ENCODE measurements around the gene PIM3. TPM values are rescaled to one million over a fixed set of nuclear protein-coding genes. Genes with fewer than 3 reads are reported as not detected.

Gene PIM3
- polyA plus RNA-seq, 1 of the 3 experiments (the other 2 are of a cell fraction): 15.3 TPM

DNA sequence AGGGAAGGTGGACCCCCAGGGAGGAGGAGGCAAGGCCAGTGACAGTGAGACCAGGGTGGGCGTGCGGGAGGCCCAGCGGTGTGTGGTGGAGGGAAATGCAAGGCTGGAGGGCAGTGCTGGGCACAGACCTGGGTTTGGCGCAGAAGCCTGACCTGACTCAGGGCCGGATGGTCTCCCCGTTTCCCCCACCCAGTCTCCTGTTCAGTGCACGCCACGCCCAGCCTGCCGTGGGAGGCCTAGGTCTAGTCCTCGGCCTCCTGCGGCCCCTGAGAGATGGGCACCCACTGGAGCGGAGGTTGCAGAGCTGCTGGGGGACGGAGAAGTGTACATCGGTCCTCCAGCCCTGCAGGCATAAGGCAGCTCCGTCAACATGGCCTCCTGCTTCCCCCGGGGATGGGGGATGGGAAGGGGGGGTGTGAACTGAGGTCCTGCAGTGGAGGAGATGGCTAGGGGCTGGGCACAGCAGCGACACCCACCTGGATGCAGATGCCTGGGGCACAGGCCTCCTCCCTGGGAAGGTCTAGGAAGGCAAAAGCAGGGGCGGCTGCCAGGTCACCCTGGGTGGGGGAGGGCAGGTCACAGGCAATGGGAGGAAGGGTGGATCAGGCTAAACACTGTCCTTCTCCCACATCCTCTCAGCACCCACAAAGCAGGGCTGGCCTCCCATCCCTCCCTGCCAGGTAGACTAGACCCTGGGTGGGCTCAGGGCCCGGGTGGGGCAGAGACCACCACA, 36.1 kb downstream of the PIM3 start:
- Histone ChIP-seq H3K27me3 (ENCODE audit: insufficient read depth) (no peaks in the 10 kb centered on the region), H2AFZ (ENCODE audit: low read depth) (no peak overlapping the region), H3K4me2 (no peak overlapping the region), H3K4me1 (ENCODE audit: control insufficient read depth in 1 of 2, insufficient read depth in 2 of 2, low read depth in 1 of 2, low read length in 1 of 2) (peaks cover 0 to 4% of the 10 kb centered on the region in 2 experiments; a peak in 1 of 4 replicates), H3K4me3 (ENCODE audit: low read depth in 2 of 2, low read length in 1 of 2) (no peak overlapping the region), H3K27ac (ENCODE audit: low read depth in 2 of 2, low read length in 1 of 2) (no peak overlapping the region), H3K36me3 (replicated peaks in 1 of 2; ENCODE audit: control insufficient read depth in 1 of 2, insufficient read depth in 2 of 2, low read length in 1 of 2) (no peaks in the 10 kb centered on the region), H3K79me2 (ENCODE audit: insufficient read depth) (no peaks in the 10 kb centered on the region), H3F3A (replicated peaks; ENCODE audit: insufficient read depth) (no peaks in the 10 kb centered on the region), H4K20me1 (ENCODE audit: insufficient read depth) (no peaks in the 10 kb centered on the region), H3K9me3 (no peaks in the 10 kb centered on the region; the same call in 1 of the 2 replicates), H3K9me2 (no peaks in the 10 kb centered on the region), H3K9ac (no peak overlapping the region)
- CTCF ChIA-PET: interaction anchor here (1.1 to 1.9 kb wide), 3 partner anchors 30 to 66 kb away, joined by 4 to 7 read pairs (median 6); no protein-coding TSS in a partner anchor
- 84% methylated on average over 11 of the region's 19 CpGs for WGBS (ENCODE audit: low lambda C conversion rate)
- POLR2A ChIA-PET: no interaction called here
- no peak for DNase-seq
- no peak for TF ChIP-seq FOSL2 (IDR thresholded peaks at IDR 0.05; ENCODE audit: borderline replicate concordance, low read depth)
- no peak for TF ChIP-seq MEF2A (IDR thresholded peaks at IDR 0.05; ENCODE audit: borderline replicate concordance, low read depth)

GRCh38 chr22:49997251-49997599, 36.7 kb downstream of the PIM3 start:
- no peaks in the 10 kb centered on the region for H3K27me3 ChIP-seq (ENCODE audit: insufficient read depth)
- no peaks in the 10 kb centered on the region for H3K9me2 ChIP-seq
- peaks cover 0 to 4% of the 10 kb centered on the region in 2 experiments; a peak in 1 of 4 replicates for H3K4me1 ChIP-seq (ENCODE audit: control insufficient read depth in 1 of 2, insufficient read depth in 2 of 2, low read depth in 1 of 2, low read length in 1 of 2)
- no peaks in the 10 kb centered on the region for H3F3A ChIP-seq (replicated peaks; ENCODE audit: insufficient read depth)
- no peak for TF ChIP-seq POLR2AphosphoS5 (IDR thresholded peaks at IDR 0.05; ENCODE audit: low read depth, low read length)
- TF ChIP-seq, protein P1, sequence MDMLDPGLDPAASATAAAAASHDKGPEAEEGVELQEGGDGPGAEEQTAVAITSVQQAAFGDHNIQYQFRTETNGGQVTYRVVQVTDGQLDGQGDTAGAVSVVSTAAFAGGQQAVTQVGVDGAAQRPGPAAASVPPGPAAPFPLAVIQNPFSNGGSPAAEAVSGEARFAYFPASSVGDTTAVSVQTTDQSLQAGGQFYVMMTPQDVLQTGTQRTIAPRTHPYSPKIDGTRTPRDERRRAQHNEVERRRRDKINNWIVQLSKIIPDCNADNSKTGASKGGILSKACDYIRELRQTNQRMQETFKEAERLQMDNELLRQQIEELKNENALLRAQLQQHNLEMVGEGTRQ (IDR thresholded peaks at IDR 0.05; ENCODE audit: borderline replicate concordance, low read depth, low read length): no peak
- TF ChIP-seq TEAD4 (IDR thresholded peaks at IDR 0.05; ENCODE audit: borderline replicate concordance, insufficient read depth): no peak
- no peak for TF ChIP-seq YY1 (IDR thresholded peaks at IDR 0.05; ENCODE audit: low read depth)
- TF ChIP-seq MAX (IDR thresholded peaks at IDR 0.05; ENCODE audit: low read depth): no peak
- no peak for TF ChIP-seq GABPA (IDR thresholded peaks at IDR 0.05; ENCODE audit: low read depth)
- TF ChIP-seq FOSL2 (IDR thresholded peaks at IDR 0.05; ENCODE audit: borderline replicate concordance, low read depth): no peak
- TF ChIP-seq EP300 (IDR thresholded peaks at IDR 0.05; ENCODE audit: borderline replicate concordance in 1 of 2, low read depth in 1 of 2, low read length in 1 of 2): no peak
- TF ChIP-seq SMC3 (IDR thresholded peaks at IDR 0.05; ENCODE audit: low read depth, low read length): no peak
- TF ChIP-seq TAF1 (IDR thresholded peaks at IDR 0.05; ENCODE audit: borderline replicate concordance, low read depth, low read length): no peak
- no peak for TF ChIP-seq SIN3A (IDR thresholded peaks at IDR 0.05; ENCODE audit: borderline replicate concordance, low read depth, low read length)
- TF ChIP-seq, protein P2, sequence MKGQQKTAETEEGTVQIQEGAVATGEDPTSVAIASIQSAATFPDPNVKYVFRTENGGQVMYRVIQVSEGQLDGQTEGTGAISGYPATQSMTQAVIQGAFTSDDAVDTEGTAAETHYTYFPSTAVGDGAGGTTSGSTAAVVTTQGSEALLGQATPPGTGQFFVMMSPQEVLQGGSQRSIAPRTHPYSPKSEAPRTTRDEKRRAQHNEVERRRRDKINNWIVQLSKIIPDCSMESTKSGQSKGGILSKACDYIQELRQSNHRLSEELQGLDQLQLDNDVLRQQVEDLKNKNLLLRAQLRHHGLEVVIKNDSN (IDR thresholded peaks at IDR 0.05; ENCODE audit: borderline replicate concordance, low read depth): no peak
- TF ChIP-seq NFIC (IDR thresholded peaks at IDR 0.05; ENCODE audit: borderline replicate concordance): no peak
- no peak for TF ChIP-seq CHD2 (IDR thresholded peaks at IDR 0.05; ENCODE audit: low read length, partially characterized antibody)
- no peak for TF ChIP-seq EZH2phosphoT487 (IDR thresholded peaks at IDR 0.05; ENCODE audit: borderline replicate concordance, low read depth)
- no peak for TF ChIP-seq PBX3 (IDR thresholded peaks at IDR 0.05)
- TF ChIP-seq, protein P3, sequence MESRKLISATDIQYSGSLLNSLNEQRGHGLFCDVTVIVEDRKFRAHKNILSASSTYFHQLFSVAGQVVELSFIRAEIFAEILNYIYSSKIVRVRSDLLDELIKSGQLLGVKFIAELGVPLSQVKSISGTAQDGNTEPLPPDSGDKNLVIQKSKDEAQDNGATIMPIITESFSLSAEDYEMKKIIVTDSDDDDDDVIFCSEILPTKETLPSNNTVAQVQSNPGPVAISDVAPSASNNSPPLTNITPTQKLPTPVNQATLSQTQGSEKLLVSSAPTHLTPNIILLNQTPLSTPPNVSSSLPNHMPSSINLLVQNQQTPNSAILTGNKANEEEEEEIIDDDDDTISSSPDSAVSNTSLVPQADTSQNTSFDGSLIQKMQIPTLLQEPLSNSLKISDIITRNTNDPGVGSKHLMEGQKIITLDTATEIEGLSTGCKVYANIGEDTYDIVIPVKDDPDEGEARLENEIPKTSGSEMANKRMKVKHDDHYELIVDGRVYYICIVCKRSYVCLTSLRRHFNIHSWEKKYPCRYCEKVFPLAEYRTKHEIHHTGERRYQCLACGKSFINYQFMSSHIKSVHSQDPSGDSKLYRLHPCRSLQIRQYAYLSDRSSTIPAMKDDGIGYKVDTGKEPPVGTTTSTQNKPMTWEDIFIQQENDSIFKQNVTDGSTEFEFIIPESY (IDR thresholded peaks at IDR 0.05; ENCODE audit: borderline replicate concordance, low read depth): no peak
- TF ChIP-seq RXRA (IDR thresholded peaks at IDR 0.05; ENCODE audit: borderline replicate concordance, low read depth): no peak
- H3K9me3 ChIP-seq: no peaks in the 10 kb centered on the region
- H3K36me3 ChIP-seq (replicated peaks in 1 of 2; ENCODE audit: control insufficient read depth in 1 of 2, insufficient read depth in 2 of 2, low read length in 1 of 2): no peaks in the 10 kb centered on the region
- H3K27ac ChIP-seq (ENCODE audit: low read depth in 2 of 2, low read length in 1 of 2): no peak overlapping the region
- H3K79me2 ChIP-seq (ENCODE audit: insufficient read depth): no peaks in the 10 kb centered on the region
- H3K9ac ChIP-seq: no peak overlapping the region
- H2AFZ ChIP-seq (ENCODE audit: low read depth): no peak overlapping the region
- no peak for DNase-seq
- POLR2A ChIA-PET: no interaction called here
- CTCF ChIA-PET: interaction anchor here (1.9 kb wide), 1 partner anchor 33 kb away, joined by 7 read pairs; no protein-coding TSS in a partner anchor
- WGBS (ENCODE audit: low lambda C conversion rate): 85% methylated on average over 5 of the region's 12 CpGs
- H4K20me1 ChIP-seq (ENCODE audit: insufficient read depth): no peaks in the 10 kb centered on the region
- no peak overlapping the region for H3K4me3 ChIP-seq (ENCODE audit: low read depth in 2 of 2, low read length in 1 of 2)
- H3K4me2 ChIP-seq: no peak overlapping the region
